SKM-1 treated with dmso at 0.1 percent for 144 hours (cell line): ENCODE measurements around the gene SLC16A4.
A peak's percentile ranks its signal among the peaks of the same experiment; 100 is the strongest.
"Not testable (repeated sequence)": the region's sequence is repeated elsewhere in the genome, so short reads cannot be mapped to it uniquely, and the experiment has no call there.

Experiments
- DNase-seq: peaks from one replicate; lab custom pipeline; 2025; ENCODE audit not compliant: unreplicated experiment; lab: John Stamatoyannopoulos, UW

The SLC16A4 gene

DNA sequence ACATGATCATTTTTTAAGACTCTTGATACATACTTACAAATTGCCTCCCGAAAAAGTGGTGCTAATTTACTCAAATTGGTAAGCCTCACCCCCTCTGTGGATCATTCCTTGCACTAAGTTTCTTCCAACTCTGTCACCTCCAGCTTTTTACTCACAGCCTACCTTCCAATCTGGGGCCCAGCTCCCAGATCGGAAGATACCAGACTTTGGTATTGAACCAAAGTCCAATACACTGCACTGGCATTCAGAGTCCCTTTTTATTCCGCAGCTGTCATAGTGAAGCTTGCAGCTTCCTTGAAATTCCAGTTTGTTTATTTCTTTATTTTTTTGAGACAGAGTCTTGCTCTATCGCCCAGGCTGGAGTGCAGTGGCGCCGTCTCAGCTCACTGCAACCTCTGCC lies 18.5 kb upstream of the SLC16A4 start:
- DNase-seq, result no peak

DNA sequence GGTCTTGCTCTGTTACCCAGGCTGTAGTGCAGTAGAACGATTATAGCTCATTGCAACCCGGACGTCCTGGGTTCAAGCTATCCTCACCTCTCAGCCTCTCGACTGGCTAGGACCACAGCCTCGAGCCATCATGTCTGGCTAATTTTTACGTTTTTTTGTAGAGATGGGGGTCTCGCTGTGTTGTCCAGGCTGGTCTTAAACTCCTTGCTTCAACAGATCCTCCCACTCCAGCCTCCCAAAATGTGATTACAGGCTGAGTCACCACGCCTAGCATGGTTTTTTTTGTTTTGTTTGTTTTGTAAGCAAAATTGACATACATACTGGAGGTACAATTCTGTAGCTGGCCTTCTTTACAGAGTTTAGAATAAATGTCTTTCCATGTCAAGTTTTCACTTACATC lies 17.7 kb upstream of the SLC16A4 start:
- no peak for DNase-seq

DNA sequence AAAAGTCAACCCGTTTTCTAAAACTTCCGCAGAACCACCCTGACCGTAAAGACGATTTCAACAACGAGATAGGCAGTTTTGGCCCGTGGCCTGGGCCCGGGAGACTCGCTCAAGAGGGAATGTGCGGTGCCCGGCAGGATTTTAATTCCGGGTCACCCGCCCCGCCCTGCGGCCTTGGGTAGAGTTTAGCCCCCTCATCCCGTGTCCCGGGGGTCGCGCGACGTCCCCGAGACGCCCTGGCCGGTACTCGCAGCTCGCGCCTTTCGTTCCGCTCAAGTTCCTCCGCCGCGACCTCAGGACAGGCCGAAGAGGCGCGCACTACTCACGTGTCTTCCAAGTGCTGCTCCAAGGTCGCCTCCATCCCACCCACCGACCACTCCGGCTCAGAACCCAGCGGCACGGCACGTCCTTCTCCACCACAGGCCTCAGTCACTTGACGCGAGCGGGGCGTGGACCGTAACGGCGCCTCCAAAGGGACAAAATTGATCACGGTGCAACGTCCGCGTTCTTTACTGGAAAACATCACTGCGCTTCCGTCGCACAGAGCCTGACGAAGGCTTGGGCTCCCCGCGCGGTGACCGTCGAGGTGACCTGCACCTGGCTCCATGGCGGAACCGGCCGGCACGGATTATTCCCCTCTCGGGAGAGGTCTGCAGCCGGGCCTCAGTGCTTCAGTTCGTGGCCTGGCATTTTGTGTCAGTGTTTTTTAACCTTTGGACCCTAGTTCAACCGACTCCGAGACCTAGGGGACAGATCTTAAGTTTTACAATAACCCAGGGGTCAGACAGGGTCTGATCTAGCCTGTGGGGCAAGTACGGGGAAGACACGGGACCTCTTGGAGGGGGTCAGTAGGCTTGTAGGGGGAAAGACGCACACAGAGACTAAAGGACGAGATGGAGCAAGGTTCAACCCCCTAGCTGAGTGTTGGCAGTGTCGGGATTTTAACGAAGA lies 16.7 kb upstream of the SLC16A4 start, which contains the start of gene LAMTOR5:
LAMTOR5 (minus strand) TSS at position 435 of the 951 bp plus-strand sequence; CDS start at position 361, 74 bp downstream.
- DNase-seq, result peak; percentile 85

DNA sequence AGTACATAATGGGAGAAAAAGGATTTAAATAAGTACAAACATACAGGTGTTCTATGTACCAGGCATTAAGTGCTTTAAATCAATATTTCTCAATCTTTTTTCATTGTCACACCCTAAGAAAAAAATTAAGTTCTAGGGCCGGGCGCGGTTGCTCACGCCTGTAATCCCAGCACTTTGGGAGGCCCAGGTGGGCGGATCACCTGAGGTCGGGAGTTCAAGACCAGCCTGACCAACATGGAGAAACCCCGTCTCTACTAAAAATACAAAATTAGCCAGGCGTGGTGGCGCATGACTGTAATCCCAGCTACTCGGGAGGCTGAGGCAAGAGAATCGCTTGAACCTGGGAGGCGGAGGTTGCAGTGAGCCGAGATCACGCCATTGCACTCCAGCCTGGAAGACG lies 15.6 kb upstream of the SLC16A4 start:
- DNase-seq, result not testable (repeated sequence)

DNA sequence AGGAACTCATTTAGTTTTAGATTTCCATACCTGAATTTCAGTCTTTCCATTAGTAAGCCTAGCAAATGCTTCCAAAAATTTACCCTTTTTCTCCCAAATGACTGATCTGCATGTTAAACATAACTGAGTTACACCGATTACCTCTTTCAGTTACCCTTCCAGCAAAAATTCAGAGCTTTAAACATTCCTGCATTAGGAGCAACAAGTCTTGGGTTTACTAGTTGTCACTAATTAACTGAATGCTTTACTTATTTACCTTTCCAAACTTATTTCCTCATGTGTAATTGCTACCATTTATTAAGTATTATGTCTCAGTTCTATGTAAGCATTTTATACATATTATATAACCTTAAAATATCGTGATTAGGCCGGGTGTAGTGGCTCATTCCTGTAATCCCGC lies 13.6 kb upstream of the SLC16A4 start:
- no peak for DNase-seq

DNA sequence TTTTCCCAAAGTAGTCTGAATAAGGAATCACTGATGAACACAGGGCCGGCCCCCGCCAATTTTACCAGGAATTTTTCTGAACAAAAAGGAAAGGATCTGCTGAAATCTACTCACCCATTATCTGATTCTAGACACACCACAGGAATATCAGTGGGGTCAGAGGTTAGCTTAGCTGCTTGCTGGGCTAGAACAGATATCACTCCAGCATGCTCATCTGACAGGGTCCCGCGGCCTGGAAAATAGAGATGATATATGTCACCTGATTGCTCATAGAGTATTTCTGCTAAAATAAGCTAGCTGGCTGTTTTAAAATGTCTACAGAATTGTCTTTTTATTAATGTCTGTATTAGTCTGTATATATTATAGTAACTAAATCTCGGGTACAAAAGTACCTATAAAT lies 13.0 kb upstream of the SLC16A4 start:
- no peak for DNase-seq

DNA sequence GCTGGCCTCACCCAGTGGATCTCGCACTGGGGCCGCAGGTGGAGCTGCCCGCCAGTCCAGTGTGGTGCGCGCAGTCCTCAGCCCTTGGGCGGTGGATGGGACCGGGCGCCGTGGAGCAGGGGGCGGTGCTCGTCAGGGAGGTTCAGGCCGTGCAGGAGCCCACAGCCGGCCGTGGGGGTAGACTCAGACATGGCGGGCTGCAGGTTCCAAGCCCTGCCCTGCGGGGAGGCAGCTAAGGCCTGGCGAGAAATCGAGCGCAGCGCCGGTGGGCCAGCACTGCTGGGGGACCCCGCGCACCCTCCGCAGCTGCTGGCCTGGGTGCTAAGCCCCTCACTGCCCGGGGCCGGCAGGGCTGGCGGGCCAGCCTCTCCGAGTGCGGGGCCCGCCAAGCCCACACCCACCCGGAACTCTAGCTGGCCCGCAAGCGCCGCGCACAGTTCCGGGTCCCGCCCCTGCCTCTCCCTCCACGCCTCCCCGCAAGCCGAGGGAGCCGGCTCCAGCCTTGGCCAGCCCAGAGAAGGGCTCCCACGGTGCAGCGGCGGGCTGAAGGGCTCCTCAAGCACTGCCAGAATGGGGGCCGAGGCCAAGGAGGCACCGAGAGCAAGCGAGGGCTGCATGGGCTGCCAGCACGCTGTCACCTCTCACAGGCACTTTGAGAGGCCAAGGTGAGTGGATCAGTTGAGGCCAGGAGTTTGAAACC lies 5.6 kb upstream of the SLC16A4 start:
- DNase-seq, result not testable (repeated sequence)

DNA sequence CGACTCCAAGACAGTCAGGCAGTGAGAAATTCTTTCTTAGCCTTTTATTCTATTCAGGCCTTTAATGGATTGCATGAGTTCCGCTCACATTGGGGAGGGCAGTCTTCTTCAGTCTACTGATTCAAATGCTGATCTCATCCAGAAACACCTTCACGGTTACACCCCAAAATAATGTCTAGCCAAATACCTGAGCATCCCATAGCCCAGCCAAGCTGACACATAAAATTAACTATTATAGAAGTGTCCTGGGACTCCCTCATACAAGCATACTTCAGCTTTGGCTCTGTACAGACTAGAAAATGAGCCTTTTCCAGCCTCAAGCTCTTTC lies 3.6 kb upstream of the SLC16A4 start:
- DNase-seq, result no peak

DNA sequence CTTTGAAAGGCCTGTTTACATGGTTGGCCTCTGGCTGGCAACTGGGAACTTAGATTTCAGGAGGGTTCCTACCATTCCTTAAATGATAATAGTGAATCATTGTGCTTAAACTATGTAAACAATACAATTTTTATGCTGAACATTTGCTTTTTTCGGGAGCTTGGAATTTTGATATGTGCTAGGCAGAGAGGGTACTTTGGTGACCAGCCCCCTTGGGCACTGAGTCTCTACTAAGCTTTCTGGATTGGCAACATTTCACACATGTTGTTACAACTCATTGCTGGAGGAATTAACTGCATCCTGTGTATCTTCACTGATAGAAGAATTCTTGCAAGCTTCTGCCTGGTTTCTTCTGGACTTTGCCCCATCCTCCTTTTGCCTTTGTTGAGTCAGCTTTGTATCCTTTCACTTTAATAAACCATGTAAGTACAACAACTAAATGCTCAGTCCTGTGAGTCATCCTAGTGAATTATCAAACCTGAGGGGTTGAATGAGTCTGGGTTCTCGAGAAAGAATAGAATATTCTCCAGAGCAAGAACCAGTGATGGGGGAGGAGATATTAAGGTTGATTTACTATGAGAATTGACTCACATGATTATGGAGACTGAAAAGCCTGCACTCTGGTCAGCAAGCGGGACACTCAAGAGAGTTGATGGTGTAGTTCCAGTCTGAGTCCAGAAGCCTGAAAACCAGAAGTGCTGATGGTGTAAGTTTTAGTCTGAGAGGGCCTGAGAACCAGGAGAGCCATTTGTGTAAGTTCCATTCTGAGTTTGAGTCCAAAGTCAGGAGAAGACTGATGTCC lies 3.1 kb upstream of the SLC16A4 start:
- no peak for DNase-seq

DNA sequence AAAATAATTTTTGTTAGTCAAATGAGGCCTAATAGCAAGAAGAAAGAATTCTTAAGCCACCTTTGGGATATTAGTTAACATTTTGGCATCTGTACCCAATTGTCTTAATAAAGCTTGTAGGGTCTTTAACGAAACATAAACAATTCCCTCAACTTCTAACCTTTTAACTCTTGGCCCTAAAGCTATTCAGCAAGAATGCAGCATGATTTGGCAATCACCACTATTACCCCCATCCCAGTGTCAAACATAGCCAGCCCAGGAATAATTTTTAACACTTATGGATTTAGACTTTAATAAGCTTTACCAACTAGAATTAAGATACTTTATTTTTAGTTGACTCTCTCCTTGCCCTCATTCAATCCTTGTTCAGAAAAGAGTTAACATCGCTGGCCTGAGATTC lies 2.5 kb upstream of the SLC16A4 start:
- DNase-seq, result no peak

DNA sequence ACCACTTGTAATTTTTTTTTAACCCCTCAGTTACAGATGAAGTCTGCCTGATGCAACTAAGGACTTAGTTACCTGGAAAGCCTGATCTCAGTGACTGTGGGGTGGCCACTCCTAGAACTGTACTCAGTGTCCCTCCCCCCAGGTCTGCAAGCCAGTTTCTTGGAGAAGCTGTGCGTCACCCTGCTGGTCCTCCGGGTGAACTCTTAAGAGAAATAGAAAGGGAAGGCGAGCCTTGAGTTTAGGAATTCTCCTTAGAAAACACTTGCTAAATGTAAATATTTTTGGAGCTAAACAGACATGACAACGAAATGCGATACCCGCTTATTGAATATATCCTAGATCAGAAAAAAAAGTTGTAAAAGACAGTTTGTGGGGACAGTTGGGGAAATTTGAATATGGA lies 730 bp downstream of the SLC16A4 start:
- DNase-seq, result no peak

DNA sequence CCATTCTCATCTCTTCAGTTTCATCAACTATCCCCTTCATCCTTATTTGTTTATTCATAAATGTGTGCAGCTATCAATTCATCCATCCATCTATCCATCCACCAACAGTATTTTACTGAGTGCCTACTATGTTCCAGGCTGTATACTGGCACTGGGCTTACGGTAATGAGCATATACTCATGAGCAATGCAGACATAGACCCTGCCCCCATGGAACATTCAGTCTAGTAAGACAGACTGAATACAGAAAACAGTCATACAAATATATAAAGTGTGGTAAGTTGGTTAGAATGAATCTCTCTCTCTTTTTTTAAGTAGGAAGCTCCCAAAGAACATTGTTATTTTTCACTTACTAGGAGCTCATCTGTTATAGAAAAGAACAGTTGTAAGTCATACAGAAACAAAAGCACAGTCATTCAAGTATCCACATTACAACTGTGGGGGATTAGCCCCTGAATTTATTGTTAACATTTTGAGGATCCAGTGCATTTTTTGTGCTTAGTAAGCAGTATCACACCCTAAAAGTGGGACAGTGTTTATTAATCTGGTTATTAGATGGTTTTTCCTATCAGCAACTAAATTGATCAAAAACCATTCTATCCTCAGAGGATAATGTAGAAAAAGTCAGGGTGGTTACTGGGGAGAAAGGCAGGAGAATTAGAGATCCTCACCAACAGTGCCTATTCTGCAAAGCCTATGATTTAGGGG lies 3.6 kb downstream of the SLC16A4 start:
- DNase-seq, result no peak

DNA sequence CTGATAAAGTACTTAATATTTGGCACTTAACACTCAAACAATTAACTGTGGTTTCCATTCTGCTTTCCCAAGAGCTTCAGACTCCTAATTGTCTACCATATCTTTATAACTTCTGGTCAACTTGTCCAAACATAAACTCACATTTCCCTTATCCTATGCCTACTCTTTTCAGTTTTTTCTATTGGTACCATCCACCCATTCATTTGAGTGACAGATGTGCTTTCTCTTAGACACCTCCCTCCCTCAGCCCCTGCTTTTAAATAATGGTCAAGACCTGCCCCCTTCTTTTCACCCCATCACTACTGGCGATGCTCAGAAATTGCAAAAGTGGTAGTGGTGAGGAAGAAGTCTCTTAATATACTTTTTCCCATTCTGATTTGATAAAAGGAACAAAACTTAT lies 5.5 kb downstream of the SLC16A4 start:
- DNase-seq, result no peak

DNA sequence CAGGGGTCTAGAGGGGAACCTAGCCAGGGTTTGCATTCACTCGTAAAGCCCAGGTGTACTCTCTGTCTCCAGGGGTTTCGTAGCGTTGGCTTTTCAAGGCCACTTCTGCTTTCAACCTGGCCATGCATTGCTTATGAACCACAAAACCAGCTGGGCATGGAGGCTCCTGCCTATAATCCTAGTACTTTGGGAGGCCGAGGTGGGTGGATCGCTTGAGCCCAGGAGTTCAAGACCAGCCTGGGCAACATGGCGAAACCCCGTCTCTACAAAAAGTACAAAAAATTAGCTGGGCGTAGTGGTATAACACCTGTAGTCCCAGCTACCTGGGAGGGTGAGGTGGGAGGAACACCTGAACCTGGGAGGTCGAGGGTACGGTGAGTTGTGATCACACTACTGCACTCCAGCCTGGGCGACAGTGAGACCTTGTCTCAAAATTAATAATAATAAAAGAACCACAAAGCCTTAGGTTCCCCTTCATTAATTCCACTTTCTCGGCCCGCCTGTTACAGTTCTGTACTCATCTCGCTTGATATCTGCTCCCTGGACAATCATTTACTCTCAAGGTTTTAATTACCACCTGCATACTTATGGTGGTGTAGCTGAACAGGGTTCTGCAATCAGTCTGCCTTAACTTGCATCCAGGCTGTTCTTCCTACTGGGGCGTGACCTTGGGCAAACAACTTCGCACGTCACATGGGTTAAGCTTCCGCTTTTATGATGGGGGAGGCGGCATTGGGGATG lies 6.1 kb downstream of the SLC16A4 start:
- DNase-seq, result no peak

DNA sequence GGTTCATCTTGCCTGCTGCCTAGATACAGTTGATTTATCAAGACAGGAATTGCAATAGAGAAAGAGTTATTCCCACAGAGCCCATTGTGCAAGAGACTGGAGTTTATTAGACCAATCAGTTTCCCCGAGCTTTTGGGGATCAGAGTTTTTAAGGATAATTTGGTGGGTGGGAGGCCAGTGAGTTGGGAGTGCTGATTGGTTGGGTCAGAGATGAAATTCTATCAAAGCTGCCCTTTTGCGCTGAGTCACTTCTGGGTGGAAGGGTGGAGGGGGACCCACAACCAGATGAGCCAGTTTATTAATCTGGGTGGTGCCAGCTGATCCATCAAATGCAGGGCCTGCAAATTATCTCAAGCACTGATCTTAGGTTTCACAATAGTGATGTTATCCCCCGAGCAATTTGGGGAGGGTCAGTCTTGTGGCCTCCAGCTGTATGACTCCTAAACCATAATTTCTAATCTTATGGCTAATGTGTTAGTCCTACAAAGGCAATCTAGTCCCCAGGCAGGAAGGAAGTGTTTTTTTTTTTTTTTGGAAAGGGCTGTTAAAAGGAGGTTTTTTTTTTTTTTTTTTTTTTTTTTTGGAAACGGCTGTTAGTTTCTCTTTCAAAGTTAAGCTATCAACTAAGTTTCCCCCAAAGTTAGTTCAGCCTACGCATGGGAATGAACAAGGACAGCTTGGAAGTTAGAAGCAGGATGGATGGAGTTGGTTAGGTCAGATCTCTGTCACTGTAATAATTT lies 7.4 kb downstream of the SLC16A4 start:
- no peak for DNase-seq

DNA sequence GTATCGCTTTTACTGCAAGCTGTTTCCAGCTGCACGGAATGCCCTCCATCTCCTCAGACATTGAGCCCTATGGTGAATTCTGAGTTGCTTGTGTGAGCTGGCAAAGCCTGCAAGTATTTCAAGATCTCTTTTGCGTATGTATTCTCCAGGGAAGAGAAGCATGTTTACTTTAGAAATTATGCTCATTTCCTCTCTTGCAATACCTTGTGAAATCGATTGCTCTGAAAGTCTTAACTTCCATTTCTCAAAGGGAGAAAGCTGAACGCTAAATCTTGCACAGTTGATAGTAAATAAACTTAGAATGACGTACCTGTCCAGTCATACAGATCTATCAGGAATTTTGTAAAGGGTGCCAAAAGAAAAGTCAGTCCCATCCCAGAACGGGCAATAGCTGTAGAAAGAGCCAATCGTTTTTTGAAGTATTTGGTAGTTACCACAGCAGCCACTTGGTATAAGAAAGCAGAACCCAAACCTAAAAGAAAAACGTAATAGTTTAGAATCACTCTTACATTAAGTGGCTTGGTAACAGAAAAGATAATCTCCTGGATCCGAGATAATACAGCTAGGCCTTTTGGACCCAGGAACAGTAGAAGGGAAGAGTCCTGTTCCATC lies 10.0 kb downstream of the SLC16A4 start:
- DNase-seq, result peak; percentile 76

DNA sequence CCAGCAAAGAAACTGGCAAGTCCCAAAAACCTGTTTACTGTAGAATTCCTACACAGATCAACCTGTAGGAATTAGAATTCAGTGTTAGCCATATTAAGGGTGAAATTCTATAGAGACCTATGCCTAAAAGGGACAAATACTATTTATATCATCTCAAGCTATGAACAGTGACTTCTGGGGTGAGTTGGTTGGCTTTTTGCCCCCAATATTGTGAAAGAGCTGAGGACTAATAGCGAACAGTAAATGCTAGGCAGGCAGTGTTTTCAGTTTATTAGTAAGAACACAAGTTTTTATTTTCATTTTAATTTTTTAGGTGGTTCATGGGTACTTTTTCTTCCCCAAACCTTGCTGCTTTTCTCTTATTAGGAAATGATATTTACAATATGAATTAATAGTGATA lies 15.3 kb downstream of the SLC16A4 start:
- DNase-seq, result no peak

DNA sequence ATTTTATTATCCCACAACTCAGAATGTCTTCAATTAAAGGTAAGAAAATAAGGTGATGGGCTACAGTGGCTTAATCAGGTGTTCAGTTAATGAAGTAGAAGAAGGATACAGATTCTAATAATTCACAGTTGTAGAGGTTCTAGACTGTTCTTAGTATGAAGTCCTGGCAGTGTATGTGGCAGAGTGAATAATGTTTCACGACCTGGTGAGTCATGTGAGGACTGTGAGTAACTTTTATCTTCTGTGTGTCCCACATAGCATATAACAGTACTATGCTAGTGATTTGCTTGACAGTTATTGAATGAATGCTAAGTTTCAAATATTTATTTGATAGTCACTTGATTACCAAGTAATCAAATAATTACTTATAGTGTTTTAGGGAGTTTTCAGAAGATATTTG lies 20.0 kb downstream of the SLC16A4 start:
- DNase-seq, result no peak

DNA sequence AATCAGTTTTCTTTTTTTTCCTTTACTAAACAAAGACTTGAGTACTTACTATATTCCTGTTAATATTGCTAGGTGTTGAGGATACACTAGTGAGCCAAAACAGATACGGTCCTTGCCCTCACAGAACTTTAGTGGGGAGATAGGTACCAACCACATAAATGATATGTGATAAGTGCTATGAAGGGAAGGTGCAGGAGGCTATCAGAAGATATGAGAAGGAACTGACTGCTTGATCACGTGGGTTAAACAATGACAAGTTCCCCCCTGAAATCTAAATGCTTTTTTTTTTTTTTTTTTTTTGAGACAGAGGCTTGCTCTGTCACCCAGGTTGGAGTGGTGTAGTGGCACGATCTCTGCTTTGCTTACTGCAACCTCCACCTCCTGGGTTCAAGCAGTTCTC lies 26.6 kb downstream of the SLC16A4 start:
- no peak for DNase-seq
